ENCODE data around the gene EPS8L3.
"Not testable (repeated sequence)": the region's sequence is repeated elsewhere in the genome, so short reads cannot be mapped to it uniquely, and the experiment has no call there.

Gene EPS8L3

DNA sequence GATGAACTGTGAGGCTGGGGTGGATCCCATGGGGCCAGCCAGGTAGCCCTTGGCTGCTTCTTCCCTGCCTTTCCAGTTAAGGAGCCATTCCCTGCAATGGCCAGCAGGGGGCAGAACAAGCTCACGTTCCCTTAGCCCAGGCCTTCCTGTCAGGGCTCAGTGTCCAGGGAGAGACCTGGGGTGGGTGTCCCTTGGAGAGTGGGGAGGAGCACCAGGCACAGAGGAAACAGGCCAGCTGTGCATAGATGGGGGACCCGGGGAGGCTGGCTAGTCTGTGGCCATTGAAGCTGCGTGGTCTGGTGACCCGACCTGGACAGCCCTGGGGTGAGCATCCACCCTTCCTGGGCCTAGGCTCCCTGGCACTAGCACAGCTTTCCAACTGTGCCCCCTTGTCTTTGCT, 13.2 kb upstream of the EPS8L3 start:
- peak; percentile 76 for DNase-seq

DNA sequence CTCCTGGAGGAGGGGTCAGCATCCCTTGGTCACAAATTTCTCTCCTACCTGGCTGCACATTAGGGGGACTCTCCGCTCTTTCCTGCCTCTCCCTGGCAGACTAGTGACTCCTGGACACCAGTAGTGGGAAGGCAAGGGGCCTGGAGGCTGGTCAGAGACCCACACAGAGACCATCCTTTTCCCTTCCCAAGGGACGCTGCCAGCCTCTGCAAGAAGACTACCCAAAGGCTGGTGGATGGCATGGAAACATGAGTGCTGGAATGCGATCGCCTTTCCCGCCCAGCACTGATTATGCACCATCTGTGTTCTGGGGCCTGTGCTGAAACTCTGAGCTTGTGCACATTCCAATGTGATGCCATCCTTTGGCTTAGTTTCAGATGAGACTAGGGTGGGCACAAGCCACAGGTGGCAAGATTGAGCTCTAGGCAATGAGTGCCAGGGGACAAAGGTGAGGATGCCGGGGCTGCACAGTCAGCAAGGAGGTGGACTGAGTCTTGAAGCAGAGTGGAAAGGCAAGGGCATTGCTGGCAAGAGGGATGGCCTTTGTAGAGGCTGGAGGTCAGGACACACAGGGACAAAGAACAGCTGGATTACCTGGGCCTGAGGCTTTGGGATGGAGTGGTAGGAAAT, 12.6 kb upstream of the EPS8L3 start:
- DNase-seq: no peak

- no peak for DNase-seq
These were observed 11.7 kb upstream of the EPS8L3 start for GRCh38 chr1:109775398-109775797.

GRCh38 chr1:109773900-109774485, 10.3 kb upstream of the EPS8L3 start:
- DNase-seq: no peak

DNA sequence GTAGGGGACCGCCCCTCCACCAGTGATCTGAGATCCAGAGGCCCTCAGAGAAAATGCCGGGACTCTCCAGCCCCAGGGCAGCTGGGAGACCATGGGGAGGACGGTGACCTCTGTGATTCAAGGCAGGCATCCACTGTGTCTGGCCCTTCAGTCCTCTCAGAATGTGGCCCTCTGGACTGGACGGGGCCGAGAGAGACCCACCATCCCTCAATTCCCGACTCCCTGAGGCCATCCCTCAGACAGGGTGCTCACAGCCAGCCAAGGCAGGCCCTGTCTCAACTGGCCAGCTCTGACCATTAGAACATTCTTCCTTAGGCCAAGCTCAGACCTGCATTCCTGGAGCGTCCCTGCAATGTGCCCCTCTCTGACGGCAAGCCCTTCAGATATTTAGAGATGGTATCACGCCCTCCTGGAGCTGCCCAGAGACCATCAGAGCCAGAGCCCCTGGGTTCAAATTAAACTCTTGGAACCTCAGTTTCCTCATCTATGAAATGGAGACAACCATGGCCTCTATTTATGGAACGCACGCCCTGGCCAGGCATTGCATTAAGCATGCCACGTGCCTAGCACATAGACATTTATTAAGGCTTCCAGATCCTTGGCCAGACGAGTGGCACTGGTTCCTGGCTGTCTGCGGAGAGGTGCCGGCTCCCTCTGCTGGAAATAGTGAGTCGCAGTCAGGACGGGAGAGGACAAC, 9.6 kb upstream of the EPS8L3 start:
- peak; percentile 60 for DNase-seq

DNA sequence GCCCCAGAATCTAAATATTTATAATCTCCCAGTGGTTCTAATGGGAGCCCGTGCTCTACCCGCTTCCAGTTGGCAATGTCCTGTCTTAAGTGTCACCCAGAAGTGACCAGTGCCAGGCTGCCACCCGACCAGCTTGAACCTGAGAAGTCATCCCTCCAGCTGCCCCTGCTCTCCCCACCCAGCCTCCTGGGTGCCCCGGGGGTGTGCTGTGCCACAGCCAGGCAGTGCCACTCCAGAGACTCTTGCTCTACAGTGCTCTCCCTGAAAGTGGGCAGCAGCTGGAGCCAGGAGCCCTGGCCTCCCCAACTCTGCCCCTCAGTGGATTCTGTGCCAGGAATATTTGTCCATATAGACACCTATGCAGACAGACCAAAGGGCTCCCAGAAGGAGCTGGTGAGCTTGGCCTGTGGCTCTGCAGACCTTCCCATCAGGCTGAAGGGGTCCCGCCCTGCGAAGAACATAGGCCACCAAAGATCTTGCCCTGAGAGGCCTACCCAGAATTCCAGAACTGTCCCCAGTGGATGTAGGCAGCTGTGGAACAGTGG, 9.0 kb upstream of the EPS8L3 start:
- no peak for DNase-seq

- no peak for DNase-seq
These were observed 8.3 kb upstream of the EPS8L3 start for GRCh38 chr1:109771712-109772657.

GRCh38 chr1:109770331-109771095, 6.8 kb upstream of the EPS8L3 start:
- DNase-seq: no peak

DNA sequence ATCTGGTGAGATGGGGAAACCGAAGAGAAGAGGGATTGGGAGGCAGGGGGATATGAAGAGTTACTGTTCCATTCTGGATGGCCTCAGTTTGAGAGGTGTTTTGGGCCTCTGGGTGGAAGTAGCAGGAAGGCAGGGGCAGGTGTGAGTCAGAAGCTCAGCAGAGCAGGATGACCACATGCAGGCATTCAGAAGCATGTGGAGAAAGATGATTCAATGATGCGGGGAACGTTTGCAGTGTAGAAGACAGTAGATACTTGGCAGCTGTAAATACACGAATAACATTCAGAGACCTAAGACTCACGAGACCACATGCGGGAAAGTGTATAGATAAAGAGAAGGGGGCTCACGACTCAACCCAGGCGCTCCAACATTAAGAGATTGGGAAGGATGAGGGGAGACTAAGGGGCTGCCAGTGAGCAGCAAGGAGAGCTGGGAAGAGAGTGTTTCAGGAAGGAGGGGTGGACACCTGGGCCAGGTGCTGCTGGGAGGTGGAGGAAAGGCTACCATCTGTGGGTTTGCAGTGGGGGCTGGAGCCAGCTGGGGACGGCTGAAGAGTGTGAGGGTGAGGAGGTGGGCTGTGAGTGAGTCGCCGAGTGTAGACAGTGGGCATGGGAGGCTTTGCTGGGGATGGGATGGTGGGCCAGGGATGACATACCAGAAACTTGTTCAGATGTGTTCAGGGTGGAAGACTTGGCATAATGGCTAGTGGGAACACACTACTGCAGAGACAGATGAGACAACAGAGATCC, 5.8 kb upstream of the EPS8L3 start:
- DNase-seq: no peak

DNA sequence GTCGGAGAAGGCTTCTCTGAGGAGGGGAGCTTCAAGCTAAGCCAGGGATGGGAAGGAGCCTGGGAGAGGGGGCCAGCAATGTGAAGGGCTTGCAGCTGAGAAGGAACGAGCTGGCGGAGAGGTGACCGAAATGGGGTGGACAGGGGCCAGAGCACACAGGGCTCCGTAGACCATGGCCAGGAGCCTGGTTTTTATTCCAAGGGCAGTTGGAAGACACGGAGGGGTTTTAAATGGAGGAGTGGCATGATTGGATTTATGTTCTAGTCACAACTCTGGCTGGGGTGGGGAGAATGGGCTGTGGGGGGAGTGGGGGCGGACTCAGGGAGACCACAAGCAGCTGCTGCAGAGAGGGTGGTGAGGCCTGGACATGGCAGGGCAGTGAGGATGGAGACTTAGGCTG, 5.1 kb upstream of the EPS8L3 start:
- no peak for DNase-seq

DNA sequence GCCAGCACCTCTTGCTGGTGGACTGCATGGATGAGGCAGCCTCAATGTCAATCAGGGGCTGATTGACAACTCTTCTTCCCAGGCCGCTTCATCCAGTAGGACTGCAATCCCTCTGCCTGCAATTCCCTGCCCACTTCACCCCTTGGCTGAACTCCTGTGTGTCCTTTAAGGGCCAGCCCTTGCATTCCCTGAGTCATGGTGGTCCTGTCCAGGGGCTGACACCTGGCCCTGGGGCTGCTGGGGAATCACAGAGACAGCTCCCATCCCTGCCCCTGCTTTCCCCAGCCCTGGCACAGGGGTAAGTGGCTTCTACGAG, 4.6 kb upstream of the EPS8L3 start:
- DNase-seq: no peak

GRCh38 chr1:109767637-109768334, 4.1 kb upstream of the EPS8L3 start:
- no peak for DNase-seq

DNA sequence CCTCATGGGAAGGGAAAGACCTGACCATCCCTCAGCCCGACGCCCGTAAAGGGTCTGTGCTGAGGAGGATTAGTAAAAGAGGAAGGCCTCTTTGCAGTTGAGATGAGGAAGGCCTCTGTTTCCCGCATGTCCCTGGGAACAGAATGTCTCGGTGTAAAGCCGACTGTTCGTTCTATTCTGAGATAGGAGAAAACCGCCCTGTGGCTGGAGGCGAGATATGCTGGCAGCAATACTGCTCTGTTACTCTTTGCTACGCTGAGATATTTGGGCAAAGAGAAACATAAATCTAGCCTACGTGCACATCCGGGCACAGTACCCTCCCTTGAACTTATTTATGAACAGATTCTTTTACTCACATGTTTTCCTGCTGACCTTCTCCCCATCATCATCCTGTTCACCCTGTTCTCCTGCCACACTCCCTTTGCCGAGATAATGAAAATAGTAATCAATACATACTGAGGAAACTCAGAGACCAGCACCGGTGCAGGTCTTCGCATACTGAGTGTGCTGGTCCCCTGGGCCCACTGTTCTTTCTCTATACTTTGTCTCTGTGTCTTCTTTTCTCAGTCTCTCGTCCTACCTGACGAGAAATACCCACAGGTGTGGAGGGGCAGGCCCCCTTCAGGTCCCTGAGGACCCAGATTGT, 3.4 kb upstream of the EPS8L3 start:
- not testable (repeated sequence) for DNase-seq

- DNase-seq: peak; percentile 3
These were observed 2.3 kb upstream of the EPS8L3 start for GRCh38 chr1:109765896-109766615.

DNA sequence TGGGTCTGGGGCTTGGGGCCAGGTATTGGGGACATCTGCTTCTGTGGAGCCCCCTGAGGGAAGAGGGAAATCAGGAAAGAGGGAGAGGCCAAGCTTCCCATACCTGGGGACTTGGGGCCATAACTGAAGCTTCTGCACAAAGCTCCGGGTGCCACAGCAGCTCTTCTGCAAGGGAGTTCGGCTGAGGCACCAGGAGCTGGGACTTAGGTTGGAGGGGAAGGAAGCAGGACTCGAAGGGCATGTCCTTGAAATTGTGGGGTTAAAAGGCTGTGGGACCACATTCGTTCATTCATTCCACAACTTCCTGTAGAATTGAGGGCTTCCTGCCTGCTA, 1.7 kb upstream of the EPS8L3 start:
- no peak for DNase-seq

- DNase-seq: peak; percentile 14
These were observed 1.1 kb upstream of the EPS8L3 start for GRCh38 chr1:109764561-109765482.

- peak; percentile 10 for DNase-seq
These were observed 690 bp downstream of the EPS8L3 start for GRCh38 chr1:109762821-109763645.
